GM12878 (cell line): ENCODE measurements around the gene ATXN2. TPM values are rescaled to one million over a fixed set of nuclear protein-coding genes. Genes with fewer than 3 reads are reported as not detected.

ENCODE experiments used
- ATAC-seq: fragments of 200-7000 bp; cut with Tn5 transposase; 3 replicates; pipeline ENCODE4 v1.9.1; 2020; ENCODE audit warnings: mild to moderate bottlenecking, moderate library complexity
- BruUV-seq: library from RNA; stranded (reverse); fragments of 400-500 nt; replicated peaks from 2 replicates; lab custom pipeline; 2021; lab: Mats Ljungman, UMichigan
- CTCF ChIA-PET: fragments of 300-600 bp; sonication (Branson Sonifier 250); formaldehyde crosslinking; extraction: SDS; loops from one replicate; lab custom pipeline; 2021; ENCODE audit warnings: inconsistent platforms; lab: Yijun Ruan, JAX
- POLR2A ChIA-PET: fragments of 350-600 bp; formaldehyde crosslinking; extraction: SDS; loops from one replicate; lab custom pipeline; 2021; ENCODE audit warnings: inconsistent platforms; lab: Charles Lee
- RAD21 ChIA-PET: fragments of 300-600 bp; sonication (Branson Sonifier 250); formaldehyde crosslinking; loops from one replicate; lab custom pipeline; 2023; ENCODE audit warnings: antibody characterized with exemption; ENCODE audit not compliant: unreplicated experiment; lab: Charles Lee
- SMC1A ChIA-PET: fragments of 300-600 bp; sonication (Branson Sonifier 250); formaldehyde crosslinking; loops from one replicate; lab custom pipeline; 2023; ENCODE audit not compliant: unreplicated experiment, uncharacterized antibody; lab: Charles Lee
- DNase-seq: peaks from one replicate; pipeline ENCODE4 v3.0.0-alpha.2; 2011; ENCODE audit warnings: low read depth, low spot score
- FAIRE-seq: peaks from 3 replicates; lab custom pipeline; 2011; peaks lifted over from hg19 to GRCh38; lab: Jason Lieb, UNC
- H2AFZ ChIP-seq: 2 replicates; pipeline ENCODE4 v1.6.0; 2011; ENCODE audit warnings: low read depth, low read length, control low read depth; ENCODE audit not compliant: control insufficient read depth
- H3K27ac ChIP-seq: 2 replicates; pipeline ENCODE4 v1.5.1; 2011; ENCODE audit warnings: control low read depth; ENCODE audit not compliant: control insufficient read depth, insufficient read depth
- H3K27me3 ChIP-seq, 2 experiments: replicated peaks in 1 of 2; 2 replicates each; pipeline versions ENCODE4 v1.6.0 to v1.6.1; 2011; ENCODE audit warnings: low read length in 1 of 2; ENCODE audit not compliant: control insufficient read depth in 2 of 2, insufficient read depth in 2 of 2
- H3K36me3 ChIP-seq, 2 experiments: 2 replicates each; pipeline ENCODE4 v1.5.1; 2011; ENCODE audit warnings: low read length in 1 of 2; ENCODE audit not compliant: control insufficient read depth in 2 of 2, insufficient read depth in 2 of 2
- H3K4me1 ChIP-seq: 2 replicates; pipeline ENCODE4 v1.6.1; 2011; ENCODE audit warnings: mild to moderate bottlenecking, low read length, moderate library complexity, mixed read lengths; ENCODE audit not compliant: control insufficient read depth, insufficient read depth
- H3K4me2 ChIP-seq: 2 replicates; pipeline ENCODE4 v1.6.0; 2011; ENCODE audit warnings: control low read depth; ENCODE audit not compliant: control insufficient read depth, insufficient read depth
- H3K4me3 ChIP-seq: fragments of 200-600 bp; sonication (generic); 2 replicates; pipeline ENCODE4 v1.5.1; 2016
- H3K79me2 ChIP-seq: 2 replicates; pipeline ENCODE4 v1.6.0; 2011; ENCODE audit warnings: low read length; ENCODE audit not compliant: control insufficient read depth, insufficient read depth
- H3K9ac ChIP-seq: 2 replicates; pipeline ENCODE4 v1.8.0; 2011; ENCODE audit warnings: low read length, control low read depth, mixed read lengths; ENCODE audit not compliant: control insufficient read depth, insufficient read depth
- H3K9me3 ChIP-seq: replicated peaks from 3 replicates; pipeline ENCODE4 v1.5.1; 2011; ENCODE audit warnings: mild to moderate bottlenecking, low read length; ENCODE audit not compliant: control insufficient read depth, insufficient read depth
- H4K20me1 ChIP-seq: 2 replicates; pipeline ENCODE4 v1.6.0; 2011; ENCODE audit not compliant: control insufficient read depth, insufficient read depth
- EED ChIP-seq: sonication (generic); IDR thresholded peaks from 2 replicates; pipeline ENCODE4 v1.6.1; 2016; ENCODE audit warnings: antibody characterized with exemption, low read depth
- EGR1 ChIP-seq, 2 experiments: IDR thresholded peaks; 1 replicate in 1 of 2; 2 replicates in 1 of 2; pipeline ENCODE4 v1.6.1; 2011 to 2012; ENCODE audit warnings: low read depth in 2 of 2, low read length in 2 of 2, borderline replicate concordance in 1 of 2, mild to moderate bottlenecking in 1 of 2, moderate library complexity in 1 of 2
- HDAC6 ChIP-seq: fragments of 200-600 bp; sonication (generic); IDR thresholded peaks from one replicate; pipeline ENCODE4 v1.8.0; 2017; ENCODE audit warnings: antibody characterized with exemption; ENCODE audit not compliant: unreplicated experiment
- MTA3 ChIP-seq: IDR thresholded peaks from 2 replicates; pipeline ENCODE4 v1.6.1; 2012; ENCODE audit warnings: low read length, inconsistent platforms, borderline replicate concordance
- POLR2AphosphoS5 ChIP-seq: IDR thresholded peaks from 2 replicates; pipeline ENCODE4 v1.6.1; 2011; ENCODE audit warnings: mild to moderate bottlenecking, low read length, inconsistent platforms
- RBBP5 ChIP-seq: fragments of 200-600 bp; sonication (generic); conservative IDR thresholded peaks from 2 replicates; pipeline ENCODE4 v1.6.1; 2016
- ZNF622 ChIP-seq: fragments of 450-650 bp; IDR thresholded peaks from 2 replicates; pipeline ENCODE4 v1.6.1; 2017; ENCODE audit warnings: mild to moderate bottlenecking, inconsistent platforms
- whole genome bisulfite sequencing: methylation state at CpG from one replicate; pipeline ENCODE4 v1.1.6; 2016; ENCODE audit warnings: low lambda C conversion rate; ENCODE audit not compliant: insufficient replicate concordance, insufficient coverage; ENCODE audit errors: missing lambda C conversion rate; 5-methylcytosine and 5-hydroxymethylcytosine counted together
- in situ Hi-C: fragments of 300-500 bp; cut with MboI; formaldehyde crosslinking; loops from 9 replicates; pipeline ENCODE4 v1.14.3; 2018; ENCODE audit warnings: mixed read lengths
- intact Hi-C: fragments of 100-400 bp; cut with micrococcal nuclease; formaldehyde crosslinking; loops from one replicate; pipeline ENCODE4 v1.14.2; 2022; ENCODE audit not compliant: unreplicated experiment
- polyA plus RNA-seq, 11 experiments: library from polyadenylated mRNA; depleted of rRNA in 4 of 11; unstranded in 6 of 11; stranded (reverse) in 5 of 11; fragments of >200 nt; fragmentation: Nextera tagmentation in 4 of 11; fragmentation: Illumina TruSeq in 1 of 11; extraction: Ambion mirVana in 4 of 11; extraction: Trizol in 1 of 11; gene quantifications; 1 replicate in 1 of 11; 2 replicates in 10 of 11; pipeline versions ENCODE4 v1.2.1 to v1.2.3, GENCODE V29; 2011 to 2016; ENCODE audit warnings: inconsistent platforms in 2 of 11, missing spikeins in 2 of 11, low read depth in 1 of 11
- total RNA-seq, 4 experiments: library from RNA; depleted of rRNA in 3 of 4; stranded (reverse); fragments of >200 nt in 3 of 4; fragmentation: Illumina TruSeq in 1 of 4; extraction: Trizol in 1 of 4; gene quantifications; 2 replicates each; pipeline versions ENCODE4 v1.2.1 to v1.2.3, GENCODE V29; 2013 to 2021

The ATXN2 gene
- total and polyA plus RNA-seq, 10 of the 15 experiments (the other 5 are each of a cell fraction or from before 2014, with no cell fraction given): 8.8 to 31.5 (median 19.0) TPM

- no peak overlapping the region for H3K4me2 ChIP-seq
- no peak overlapping the region for H2AFZ ChIP-seq
- ChIA-PET CTCF (interaction anchor here (0.7 to 27.3 kb wide), 4 partner anchors 8 to 39 kb away, joined by 5 to 1117 read pairs (median 92); partner anchors contain the start of gene SH2B3), SMC1A (interaction anchor here (1.0 to 7.8 kb wide), 6 partner anchors 7 to 43 kb away, joined by 4 to 104 read pairs (median 8); partner anchors contain the start of gene SH2B3), POLR2A (interaction anchor here (2.6 to 7.1 kb wide), 4 partner anchors 10 to 38 kb away, joined by 15 to 71 read pairs (median 50); partner anchors contain the start of gene SH2B3), RAD21 (interaction anchor here (0.8 to 22.6 kb wide), 5 partner anchors 9 to 37 kb away, joined by 3 to 804 read pairs (median 3); partner anchors contain the start of gene SH2B3)
- H3K4me1 ChIP-seq: peaks cover 91% of the 10 kb centered on the region
- no peak for FAIRE-seq
- H3K4me3 ChIP-seq: no peak overlapping the region
- peaks cover 88% of the 10 kb centered on the region for H3K79me2 ChIP-seq
- no peaks in the 10 kb centered on the region for H3K27me3 ChIP-seq
- H3K36me3 ChIP-seq: peaks cover 20 to 38% of the 10 kb centered on the region in 2 experiments
- no peak for ATAC-seq
- BruUV-seq: no TSS peak
- intact Hi-C loops (no loop called here), in situ Hi-C loops (loop anchor here (25.0 kb wide), 1 partner anchor 1771 kb away; the partner anchor contains the start of gene TPCN1)
- DNase-seq: no peak
- H3K9me3 ChIP-seq: no peaks in the 10 kb centered on the region
- TF ChIP-seq EED (0 out of 2 replicates have a peak, but pooled peaks have one; percentile 21), ZNF622 (no peak), MTA3 (no peak), RBBP5 (no peak), HDAC6 (no peak), POLR2AphosphoS5 (peak; percentile 53; the same call in 1 of the 2 replicates), EGR1 (IDR thresholded peaks at IDR 0.05; ENCODE audit: borderline replicate concordance in 1 of 2, low read depth in 2 of 2, low read length in 2 of 2) (no peak)
- peak overlapping the region; percentile 33; the same call in 1 of the 2 replicates for H3K27ac ChIP-seq
- H4K20me1 ChIP-seq: 0 out of 2 replicates have a peak, but pooled peaks cover 2% of the 10 kb centered on the region
- no peak overlapping the region for H3K9ac ChIP-seq
- 79% methylated on average over 7 of the region's 7 CpGs for WGBS
Observed at GRCh38 chr12:111441107-111441928, 157.8 kb downstream of the ATXN2 start.
